NT2/D1 (cell line): ENCODE results near the gene CCDC134.

Experiments
- DNase-seq: peaks from one replicate; pipeline ENCODE4 v3.0.0-alpha.2; 2011; ENCODE audit warnings: low read depth, low spot score
- H3K27me3 ChIP-seq: 2 replicates; pipeline ENCODE4 v1.6.0; 2011; ENCODE audit warnings: mild to moderate bottlenecking; ENCODE audit not compliant: insufficient read length, insufficient read depth
- H3K36me3 ChIP-seq: 2 replicates; pipeline ENCODE4 v1.6.1; 2011; ENCODE audit warnings: mild to moderate bottlenecking, low read length, mixed read lengths; ENCODE audit not compliant: insufficient read depth, insufficient read length
- H3K4me1 ChIP-seq: 2 replicates; pipeline ENCODE4 v1.5.1; 2011; ENCODE audit not compliant: insufficient read depth, insufficient read length
- H3K4me3 ChIP-seq: 2 replicates; pipeline ENCODE4 v1.5.1; 2011; ENCODE audit warnings: low read depth; ENCODE audit not compliant: insufficient read length
- H3K9ac ChIP-seq: 2 replicates; pipeline ENCODE4 v1.6.0; 2011; ENCODE audit warnings: low read depth; ENCODE audit not compliant: insufficient read length
- H3K9me3 ChIP-seq: 2 replicates; pipeline ENCODE4 v1.5.1; 2011; ENCODE audit warnings: mild to moderate bottlenecking, low read length; ENCODE audit not compliant: insufficient read depth
- SUZ12 ChIP-seq: IDR thresholded peaks from 2 replicates; pipeline ENCODE4 v1.6.1; 2011; ENCODE audit not compliant: insufficient read length, insufficient read depth; ENCODE audit errors: extremely low read depth
- YY1 ChIP-seq: IDR thresholded peaks from 2 replicates; pipeline ENCODE4 v1.6.1; 2011; ENCODE audit not compliant: insufficient read length, insufficient read depth
- ZNF274 ChIP-seq: IDR thresholded peaks from 2 replicates; pipeline ENCODE4 v1.6.1; 2011; ENCODE audit warnings: mild to moderate bottlenecking, low read depth, low read length

Gene CCDC134

GRCh38 chr22:41840216-41840615, 39.7 kb downstream of the CCDC134 start:
- no peaks in the 10 kb centered on the region for H3K27me3 ChIP-seq
- DNase-seq = no peak
- no peak for TF ChIP-seq YY1
- no peak for TF ChIP-seq ZNF274
- no peak for TF ChIP-seq SUZ12
- no peaks in the 10 kb centered on the region for H3K4me1 ChIP-seq
- H3K36me3 ChIP-seq = peaks cover 50% of the 10 kb centered on the region
- H3K9me3 ChIP-seq = no peaks in the 10 kb centered on the region
- no peak overlapping the region for H3K9ac ChIP-seq
- no peak overlapping the region for H3K4me3 ChIP-seq

- H3K4me3 ChIP-seq = no peak overlapping the region
- TF ChIP-seq YY1 = no peak
- TF ChIP-seq SUZ12 = no peak
- no peak for TF ChIP-seq ZNF274
- H3K9me3 ChIP-seq = no peaks in the 10 kb centered on the region
- H3K9ac ChIP-seq = peak overlapping the region; percentile 3
- no peaks in the 10 kb centered on the region for H3K4me1 ChIP-seq
- DNase-seq = no peak
- H3K27me3 ChIP-seq = no peaks in the 10 kb centered on the region
- peaks cover 42% of the 10 kb centered on the region for H3K36me3 ChIP-seq
Measured at GRCh38 chr22:41841085-41841712, 40.7 kb downstream of the CCDC134 start.

- Histone ChIP-seq H3K9ac (no peak overlapping the region), H3K4me3 (no peak overlapping the region), H3K36me3 (peaks cover 33% of the 10 kb centered on the region), H3K9me3 (no peaks in the 10 kb centered on the region), H3K4me1 (no peaks in the 10 kb centered on the region), H3K27me3 (no peaks in the 10 kb centered on the region)
- DNase-seq = no peak
- no peak for TF ChIP-seq SUZ12
- no peak for TF ChIP-seq ZNF274
- no peak for TF ChIP-seq YY1
Measured at GRCh38 chr22:41842996-41843970, 42.8 kb downstream of the CCDC134 start.

- Histone ChIP-seq H3K36me3 (peaks cover 26% of the 10 kb centered on the region), H3K9ac (no peak overlapping the region), H3K9me3 (no peaks in the 10 kb centered on the region), H3K4me3 (no peak overlapping the region), H3K27me3 (no peaks in the 10 kb centered on the region), H3K4me1 (no peaks in the 10 kb centered on the region)
- DNase-seq = no peak
- TF ChIP-seq YY1 = no peak
- TF ChIP-seq ZNF274 = no peak
- no peak for TF ChIP-seq SUZ12
Measured at GRCh38 chr22:41844036-41844435, 43.6 kb downstream of the CCDC134 start.

- Histone ChIP-seq H3K27me3 (no peaks in the 10 kb centered on the region), H3K4me3 (no peak overlapping the region), H3K9ac (no peak overlapping the region), H3K36me3 (peaks cover 22% of the 10 kb centered on the region), H3K9me3 (no peaks in the 10 kb centered on the region), H3K4me1 (no peaks in the 10 kb centered on the region)
- no peak for DNase-seq
- TF ChIP-seq SUZ12 (no peak), ZNF274 (no peak), YY1 (no peak)
Measured at GRCh38 chr22:41844513-41844912, 44.0 kb downstream of the CCDC134 start.

- Histone ChIP-seq H3K9ac (no peak overlapping the region), H3K4me1 (no peaks in the 10 kb centered on the region)
Measured at GRCh38 chr22:41845380-41846267, 45.1 kb downstream of the CCDC134 start.

More at GRCh38 chr22:41845380-41846267, 45.1 kb downstream of the CCDC134 start:
- Histone ChIP-seq H3K9me3 (no peaks in the 10 kb centered on the region), H3K36me3 (peaks cover 19% of the 10 kb centered on the region), H3K4me3 (no peak overlapping the region), H3K27me3 (no peaks in the 10 kb centered on the region)
- no peak for TF ChIP-seq SUZ12
- TF ChIP-seq ZNF274 = no peak
- TF ChIP-seq YY1 = no peak
- no peak for DNase-seq
